B cell (primary cell): Measurements from ENCODE around the gene PNLIPRP2. TPM values are rescaled to one million over a fixed set of nuclear protein-coding genes. Genes with fewer than 3 reads are reported as not detected.

Experiments used
- ATAC-seq: fragments of 200-7000 bp; cut with Tn5 transposase; one replicate; pipeline ENCODE4 v1.10.0; 2021; ENCODE audit warnings: low read depth, mild to moderate bottlenecking, moderate number of reproducible peaks, moderate library complexity
- CTCF ChIA-PET: fragments of 350-600 bp; sonication (Branson Sonifier 250); formaldehyde crosslinking; loops from one replicate; lab custom pipeline; 2021; ENCODE audit warnings: antibody characterized with exemption, inconsistent platforms; lab: Charles Lee
- POLR2A ChIA-PET: fragments of 350-600 bp; sonication (Branson Sonifier 250); formaldehyde crosslinking; loops from one replicate; lab custom pipeline; 2021; ENCODE audit warnings: antibody characterized with exemption; lab: Charles Lee
- DNase-seq: peaks from one replicate; pipeline ENCODE4 v3.0.0; 2013
- H2AFZ ChIP-seq: 2 replicates; pipeline ENCODE4 v1.6.1; 2012; ENCODE audit warnings: mild to moderate bottlenecking, low read depth, low read length; ENCODE audit not compliant: insufficient read depth, poor library complexity, severe bottlenecking
- H3K27ac ChIP-seq, 2 donors: 1 replicate in 1 of 2; 2 replicates in 1 of 2; pipeline ENCODE4 v1.5.1; 2012 to 2013; ENCODE audit warnings: low read length in 2 of 2, mild to moderate bottlenecking in 2 of 2, moderate library complexity in 1 of 2
- H3K27me3 ChIP-seq, 4 experiments: fragments of 200-600 bp in 1 of 4; sonication (generic) in 1 of 4; replicated peaks in 1 of 4; 1 replicate in 2 of 4; 2 replicates in 2 of 4; pipeline versions ENCODE4 v1.6.1 to v1.7.0; 2013 to 2016; ENCODE audit warnings: low read length in 3 of 4, mild to moderate bottlenecking in 2 of 4, mixed read lengths in 1 of 4, moderate library complexity in 1 of 4; ENCODE audit not compliant: insufficient read depth in 4 of 4, control insufficient read depth in 3 of 4; ENCODE audit errors: control extremely low read depth in 1 of 4
- H3K36me3 ChIP-seq, 2 experiments: replicated peaks in 1 of 2; 1 replicate in 1 of 2; 2 replicates in 1 of 2; pipeline versions ENCODE4 v1.6.1 to v1.7.1; 2013; ENCODE audit warnings: low read length in 1 of 2; ENCODE audit not compliant: insufficient read depth in 2 of 2, control insufficient read depth in 1 of 2; ENCODE audit errors: control extremely low read depth in 1 of 2, extremely low read depth in 1 of 2
- H3K4me1 ChIP-seq, 2 donors: fragments of 200-600 bp in 1 of 2; sonication (generic) in 1 of 2; 1 replicate in 1 of 2; 2 replicates in 1 of 2; pipeline versions ENCODE4 v1.5.1 to v1.6.1; 2013 to 2017; ENCODE audit warnings: low read length in 2 of 2; ENCODE audit not compliant: control insufficient read depth in 2 of 2, insufficient read depth in 2 of 2
- H3K4me2 ChIP-seq: replicated peaks from 2 replicates; pipeline ENCODE3; 2012; ENCODE audit warnings: mild to moderate bottlenecking, low read depth, low read length; ENCODE audit not compliant: poor library complexity, severe bottlenecking
- H3K4me3 ChIP-seq, 5 experiments: fragments of 200-600 bp in 1 of 5; sonication (generic) in 1 of 5; 1 replicate in 3 of 5; 2 replicates in 2 of 5; pipeline versions ENCODE4 v1.5.1 to v1.7.0; 2011 to 2016; ENCODE audit warnings: low read length in 4 of 5, mild to moderate bottlenecking in 4 of 5, low read depth in 2 of 5, control low read depth in 1 of 5, moderate library complexity in 1 of 5; ENCODE audit not compliant: insufficient read depth in 1 of 5; ENCODE audit errors: control extremely low read depth in 1 of 5, extremely low read depth in 1 of 5
- H3K79me2 ChIP-seq: fragments of 200-600 bp; sonication (generic); one replicate; pipeline ENCODE4 v1.6.0; 2016; ENCODE audit warnings: low read length; ENCODE audit not compliant: control insufficient read depth, insufficient read depth
- H3K9ac ChIP-seq: fragments of 200-600 bp; sonication (generic); 2 replicates; pipeline ENCODE4 v1.6.1; 2017; ENCODE audit warnings: mild to moderate bottlenecking, low read length, moderate library complexity
- H3K9me3 ChIP-seq, 3 donors: one replicate each; pipeline versions ENCODE4 v1.6.1 to v1.7.1; 2013; ENCODE audit warnings: low read length in 2 of 3; ENCODE audit not compliant: control insufficient read depth in 2 of 3, insufficient read depth in 1 of 3; ENCODE audit errors: control extremely low read depth in 1 of 3
- H4K20me1 ChIP-seq: 2 replicates; pipeline ENCODE4 v1.6.0; 2012; ENCODE audit warnings: mild to moderate bottlenecking, low read length; ENCODE audit not compliant: insufficient read depth, control insufficient read depth, poor library complexity, severe bottlenecking
- H3K27ac Mint-ChIP-seq: one replicate; pipeline ENCODE4 v1.8.0; 2021; ENCODE audit warnings: mixed read lengths
- H3K27me3 Mint-ChIP-seq: one replicate; pipeline ENCODE4 v1.8.0; 2021; ENCODE audit warnings: mixed read lengths
- H3K4me1 Mint-ChIP-seq: one replicate; pipeline ENCODE4 v1.8.0; 2021; ENCODE audit warnings: mixed read lengths
- H3K4me3 Mint-ChIP-seq: one replicate; pipeline ENCODE4 v1.8.0; 2021; ENCODE audit warnings: mixed read lengths
- H3K9me3 Mint-ChIP-seq: one replicate; pipeline ENCODE4 v1.8.0; 2022; ENCODE audit warnings: mixed read lengths; ENCODE audit not compliant: insufficient read depth
- EZH2 ChIP-seq: IDR thresholded peaks from 2 replicates; pipeline ENCODE4 v1.6.1; 2012; ENCODE audit warnings: borderline replicate concordance, low read depth, mild to moderate bottlenecking, moderate library complexity, low read length; ENCODE audit not compliant: insufficient read depth, poor library complexity, severe bottlenecking
- WGBS: methylation state at CpG from one replicate; pipeline ENCODE4 v1.1.5; 2013; ENCODE audit warnings: missing lambda C conversion rate; ENCODE audit not compliant: insufficient coverage; 5-methylcytosine and 5-hydroxymethylcytosine counted together
- intact Hi-C: fragments of 100-400 bp; cut with micrococcal nuclease; formaldehyde crosslinking; loops from one replicate; pipeline ENCODE4 v1.10.0; 2022
- polyA plus RNA-seq: library from polyadenylated mRNA; depleted of rRNA; stranded (reverse); fragments of >200 nt; gene quantifications from 2 replicates; pipeline ENCODE4 v1.2.3, GENCODE V29; 2012
- total RNA-seq, 2 donors: library from RNA; stranded (reverse); fragments of 120-200 nt in 1 of 2; gene quantifications; 1 replicate in 1 of 2; 2 replicates in 1 of 2; pipeline versions ENCODE4 v1.2.3 to v1.2.4, GENCODE V29; 2013 to 2022
- TF ChIP-seq, protein P1 (sequence below): fragments of 200-600 bp; IDR thresholded peaks from one replicate; pipeline ENCODE4 v1.8.0; 2022; ENCODE audit warnings: antibody characterized with exemption, mild to moderate bottlenecking

The PNLIPRP2 gene
- total and polyA plus RNA-seq, 2 donors (not counting 1 experiment from before 2014, with no cell fraction given) = not detected

DNA sequence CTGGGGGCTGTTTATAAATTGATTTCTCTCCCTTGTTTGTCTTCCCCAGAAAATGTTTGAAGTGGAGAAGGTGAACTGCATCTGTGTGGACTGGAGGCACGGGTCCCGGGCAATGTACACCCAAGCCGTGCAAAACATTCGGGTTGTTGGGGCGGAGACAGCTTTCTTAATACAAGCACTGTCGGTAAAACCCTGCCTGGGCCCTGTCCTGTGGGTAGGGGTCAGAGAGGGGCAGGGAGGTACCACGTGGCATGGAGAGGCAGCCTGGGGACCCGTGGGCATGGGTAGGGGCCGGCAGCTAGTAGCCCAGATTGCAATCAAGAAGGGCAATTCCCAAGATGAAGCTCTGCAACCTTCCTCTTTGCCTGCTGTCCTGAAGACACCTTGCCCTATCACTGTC lies 6.1 kb downstream of the PNLIPRP2 start:
- no peak overlapping the region for H3K4me2 ChIP-seq

DNA sequence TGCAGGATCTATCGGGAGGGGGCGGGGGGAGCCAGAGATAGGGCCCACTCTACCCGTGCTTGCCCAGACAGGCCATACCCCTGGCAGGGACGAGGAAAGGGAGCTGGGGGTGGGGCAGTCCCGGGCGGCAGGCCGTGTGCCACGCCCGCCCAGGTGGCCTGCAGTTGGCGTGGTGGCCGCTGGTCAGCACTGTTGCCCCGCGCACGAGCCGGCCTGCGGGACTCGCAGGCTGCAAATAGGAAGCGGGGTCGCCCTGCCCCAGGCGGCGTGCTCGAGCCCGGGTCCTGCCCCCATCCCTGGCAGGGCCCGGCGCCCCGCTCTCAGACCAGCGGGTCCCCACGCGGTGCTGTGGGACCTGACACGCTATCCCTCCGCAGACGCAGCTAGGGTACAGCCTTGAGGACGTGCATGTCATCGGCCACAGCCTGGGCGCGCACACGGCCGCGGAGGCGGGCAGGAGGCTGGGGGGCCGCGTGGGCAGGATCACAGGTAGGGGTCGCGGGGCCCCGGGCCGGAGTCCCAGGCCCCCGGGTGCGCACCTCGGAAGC lies 6.7 kb downstream of the PNLIPRP2 start:
- Mint-ChIP-seq H3K9me3 (no peaks in the 10 kb centered on the region), H3K4me1 (no peaks in the 10 kb centered on the region), H3K27me3 (peaks cover 19% of the 10 kb centered on the region), H3K27ac (no peak overlapping the region), H3K4me3 (no peak overlapping the region)
- POLR2A ChIA-PET = no interaction called here
- Histone ChIP-seq H3K36me3 (no peaks in the 10 kb centered on the region), H3K4me3 (no peak overlapping the region), H3K4me1 (no peaks in the 10 kb centered on the region), H3K27ac (no peak overlapping the region), H3K27me3 (peaks cover 0 to 4% (median under 1%) of the 10 kb centered on the region in 4 experiments), H3K9ac (no peak overlapping the region), H2AFZ (no peak overlapping the region), H3K9me3 (no peaks in the 10 kb centered on the region), H3K4me2 (no peak overlapping the region), H3K79me2 (no peaks in the 10 kb centered on the region), H4K20me1 (no peaks in the 10 kb centered on the region)
- TF ChIP-seq, protein P1, sequence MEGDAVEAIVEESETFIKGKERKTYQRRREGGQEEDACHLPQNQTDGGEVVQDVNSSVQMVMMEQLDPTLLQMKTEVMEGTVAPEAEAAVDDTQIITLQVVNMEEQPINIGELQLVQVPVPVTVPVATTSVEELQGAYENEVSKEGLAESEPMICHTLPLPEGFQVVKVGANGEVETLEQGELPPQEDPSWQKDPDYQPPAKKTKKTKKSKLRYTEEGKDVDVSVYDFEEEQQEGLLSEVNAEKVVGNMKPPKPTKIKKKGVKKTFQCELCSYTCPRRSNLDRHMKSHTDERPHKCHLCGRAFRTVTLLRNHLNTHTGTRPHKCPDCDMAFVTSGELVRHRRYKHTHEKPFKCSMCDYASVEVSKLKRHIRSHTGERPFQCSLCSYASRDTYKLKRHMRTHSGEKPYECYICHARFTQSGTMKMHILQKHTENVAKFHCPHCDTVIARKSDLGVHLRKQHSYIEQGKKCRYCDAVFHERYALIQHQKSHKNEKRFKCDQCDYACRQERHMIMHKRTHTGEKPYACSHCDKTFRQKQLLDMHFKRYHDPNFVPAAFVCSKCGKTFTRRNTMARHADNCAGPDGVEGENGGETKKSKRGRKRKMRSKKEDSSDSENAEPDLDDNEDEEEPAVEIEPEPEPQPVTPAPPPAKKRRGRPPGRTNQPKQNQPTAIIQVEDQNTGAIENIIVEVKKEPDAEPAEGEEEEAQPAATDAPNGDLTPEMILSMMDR = no peak
- intact Hi-C loops = no loop called here
- 10% methylated on average over 49 of the region's 49 CpGs for WGBS
- DNase-seq (no peak), ATAC-seq (no peak)
- CTCF ChIA-PET = no interaction called here

More for the DNA sequence above, 6.1 kb downstream of the PNLIPRP2 start:
- ChIA-PET CTCF (no interaction called here), POLR2A (no interaction called here)
- Histone ChIP-seq H3K4me3 (no peak overlapping the region), H3K27ac (no peak overlapping the region), H3K36me3 (no peaks in the 10 kb centered on the region), H3K4me1 (no peaks in the 10 kb centered on the region), H3K9me3 (no peaks in the 10 kb centered on the region), H4K20me1 (no peaks in the 10 kb centered on the region), H2AFZ (no peak overlapping the region), H3K9ac (no peak overlapping the region), H3K27me3 (peaks cover 0 to 4% (median under 1%) of the 10 kb centered on the region in 4 experiments), H3K79me2 (no peaks in the 10 kb centered on the region)
- Mint-ChIP-seq H3K4me1 (no peaks in the 10 kb centered on the region), H3K9me3 (no peaks in the 10 kb centered on the region), H3K27me3 (peaks cover 19% of the 10 kb centered on the region), H3K27ac (no peak overlapping the region), H3K4me3 (no peak overlapping the region)
- no peak for DNase-seq
- TF ChIP-seq EZH2 = no peak
- TF ChIP-seq, protein P1 = no peak
- intact Hi-C loops = no loop called here
- WGBS = 87% methylated on average over 9 of the region's 9 CpGs
- ATAC-seq = no peak
